Myocyte (in vitro differentiated cells): Measurements from ENCODE around the gene BCO2. TPM values are rescaled to one million over a fixed set of nuclear protein-coding genes. Genes with fewer than 3 reads are reported as not detected.
A peak's percentile ranks its signal among the peaks of the same experiment; 100 is the strongest.

ENCODE experiments used
- DNase-seq: peaks from one replicate; pipeline ENCODE4 v3.0.0-alpha.2; 2012; ENCODE audit warnings: low read depth
- total RNA-seq: library from RNA; depleted of rRNA; stranded (reverse); fragments of >200 nt; gene quantifications from 2 replicates; pipeline ENCODE4 v1.2.3, GENCODE V29; 2014

Gene BCO2
- total RNA-seq, 1 donor from 2014 or later, result 0.80 TPM

GRCh38 chr11:112215621-112216020 lies 40.3 kb downstream of the BCO2 start:
- no peak for DNase-seq

- DNase-seq, result no peak
Measured at GRCh38 chr11:112216561-112217105, 41.3 kb downstream of the BCO2 start.

- DNase-seq, result peak; percentile 85
Measured at GRCh38 chr11:112219476-112220232, 44.3 kb downstream of the BCO2 start.

GRCh38 chr11:112221274-112221835 lies 46.0 kb downstream of the BCO2 start:
- no peak for DNase-seq

DNA sequence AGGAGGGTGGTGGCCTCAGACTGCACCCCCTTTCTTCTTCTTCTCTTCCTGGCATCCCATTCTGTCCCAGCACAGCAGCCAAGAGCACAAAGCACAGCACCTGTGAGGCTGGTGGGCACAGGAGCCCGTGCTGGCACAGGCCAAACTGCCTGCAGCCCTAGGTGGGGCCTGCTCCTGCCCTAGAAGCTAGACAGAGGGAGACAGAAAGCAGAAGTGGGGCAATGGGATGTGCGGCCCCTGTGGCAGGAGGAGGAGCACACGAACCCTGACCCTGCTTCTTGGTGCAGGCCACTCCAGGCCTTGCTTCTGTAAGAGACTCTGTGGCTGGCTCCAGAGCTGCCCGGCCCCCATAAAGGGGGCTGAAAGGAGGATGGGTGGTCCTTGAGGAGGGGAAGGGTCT lies 47.0 kb downstream of the BCO2 start:
- no peak for DNase-seq

GRCh38 chr11:112223121-112223520 lies 47.8 kb downstream of the BCO2 start:
- DNase-seq, result no peak

DNA sequence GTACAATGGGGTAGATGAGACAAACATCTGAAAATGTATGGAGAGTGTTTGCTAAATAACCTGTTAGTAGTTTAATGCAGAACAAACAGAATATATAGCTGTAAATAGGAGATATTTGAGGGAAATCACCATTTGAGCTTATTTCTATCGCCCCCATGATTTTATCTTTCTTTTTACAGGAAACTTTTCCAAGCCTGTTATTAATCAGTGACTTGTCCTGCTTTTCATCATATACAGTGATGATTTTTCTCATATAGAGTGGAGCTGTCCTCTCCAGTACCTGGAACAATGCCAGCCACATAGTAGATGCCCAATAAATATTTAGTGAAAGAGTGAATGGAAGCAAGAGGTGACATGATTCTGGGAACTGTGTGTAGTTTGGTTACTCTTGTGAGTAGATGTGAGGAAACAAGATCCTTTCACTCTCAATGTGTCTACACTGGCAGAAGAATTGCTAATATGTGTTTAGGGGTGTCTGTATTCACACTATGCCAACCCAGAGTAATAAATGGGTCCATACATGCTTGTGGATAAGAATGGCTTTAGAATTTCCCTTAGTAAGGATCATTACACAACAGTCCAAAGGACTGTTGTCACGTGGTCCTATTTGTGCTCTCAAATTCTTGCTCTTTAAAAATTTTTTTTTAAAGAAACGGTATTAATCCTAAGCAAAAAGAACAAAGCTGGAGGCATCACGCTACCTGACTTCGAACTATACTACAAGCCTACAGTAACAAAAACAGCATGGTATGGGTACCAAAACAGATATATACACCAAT lies 48.6 kb downstream of the BCO2 start:
- no peak for DNase-seq

DNA sequence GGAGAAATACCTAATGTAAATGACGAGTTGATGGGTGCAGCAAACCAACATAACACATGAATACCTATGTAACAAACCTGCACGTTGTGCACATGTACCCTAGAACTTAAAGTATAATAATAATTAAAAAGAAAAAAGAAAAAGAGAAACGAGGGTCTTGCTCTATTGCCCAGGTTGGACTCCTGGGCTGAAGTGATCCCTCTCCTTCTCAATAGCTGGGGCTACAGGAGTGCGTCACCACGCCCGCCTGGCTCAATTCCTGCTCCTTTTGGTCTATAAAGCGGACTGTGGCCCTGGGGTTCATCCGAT lies 50.4 kb downstream of the BCO2 start:
- no peak for DNase-seq

- peak; percentile 93 for DNase-seq
Measured at GRCh38 chr11:112226062-112226830, 50.9 kb downstream of the BCO2 start, which contains the start of gene PTS. Gene PTS (plus strand): TSS chr11:112226428. CDS start chr11:112226444, 16 bp downstream.

- peak; percentile 9 for DNase-seq
Measured at GRCh38 chr11:112226831-112227401, 51.6 kb downstream of the BCO2 start.

DNA sequence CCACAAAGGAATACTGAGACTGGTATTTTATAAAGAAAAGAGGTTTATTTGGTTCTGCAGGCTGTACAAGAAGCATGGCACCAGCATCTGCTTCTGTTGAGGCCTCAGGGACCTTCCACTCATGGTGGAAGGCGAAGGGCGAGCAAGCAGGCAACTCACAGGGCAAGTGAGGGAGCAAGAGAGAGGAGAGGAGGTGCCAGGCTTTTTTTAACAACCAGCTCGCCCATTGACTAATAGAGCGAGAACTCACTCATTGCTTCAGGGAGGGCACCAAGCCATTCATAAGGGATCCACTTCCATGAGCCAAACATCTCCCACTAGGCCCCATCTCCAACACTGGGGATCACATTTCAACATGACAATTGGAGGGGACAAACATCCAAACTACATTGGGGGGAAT lies 52.2 kb downstream of the BCO2 start:
- DNase-seq, result peak; percentile 19

DNA sequence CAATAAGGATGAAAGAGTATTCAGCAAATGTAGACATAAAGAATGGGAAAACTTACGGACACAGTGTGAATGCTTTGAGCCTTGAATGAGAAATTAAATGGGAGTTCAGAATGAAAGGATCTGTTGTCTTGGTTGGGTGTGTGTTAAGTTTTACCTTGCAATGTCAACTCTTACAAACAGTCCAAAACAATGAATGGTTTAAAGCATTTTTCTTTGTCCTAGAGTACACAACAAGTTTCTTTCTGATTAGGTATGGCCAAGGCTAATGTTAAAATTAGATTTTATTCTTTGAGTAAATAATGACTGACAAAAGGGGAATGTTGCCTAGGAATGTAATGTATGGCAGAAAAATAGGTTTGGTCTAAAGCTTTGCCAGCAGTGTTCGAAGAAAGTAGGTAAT lies 53.4 kb downstream of the BCO2 start:
- DNase-seq, result no peak

DNA sequence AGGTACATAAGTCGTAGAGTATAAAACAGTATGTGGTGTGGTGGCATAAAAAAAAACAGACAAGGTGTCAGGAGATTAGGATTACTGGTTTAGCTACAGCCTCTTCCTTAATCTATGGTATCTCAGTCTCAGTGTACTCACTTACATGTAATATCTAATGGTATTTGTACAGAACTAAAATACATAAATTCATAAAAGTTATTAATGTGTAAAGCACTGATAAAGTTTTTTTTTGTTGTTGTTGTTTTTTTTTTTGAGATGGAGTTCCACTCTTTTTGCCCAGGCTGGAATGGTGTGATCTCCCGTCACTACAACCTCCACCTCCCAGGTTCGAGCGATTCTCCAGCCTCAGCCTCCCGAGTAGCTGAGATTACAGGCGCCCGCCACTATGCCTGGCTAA lies 53.8 kb downstream of the BCO2 start:
- no peak for DNase-seq

DNA sequence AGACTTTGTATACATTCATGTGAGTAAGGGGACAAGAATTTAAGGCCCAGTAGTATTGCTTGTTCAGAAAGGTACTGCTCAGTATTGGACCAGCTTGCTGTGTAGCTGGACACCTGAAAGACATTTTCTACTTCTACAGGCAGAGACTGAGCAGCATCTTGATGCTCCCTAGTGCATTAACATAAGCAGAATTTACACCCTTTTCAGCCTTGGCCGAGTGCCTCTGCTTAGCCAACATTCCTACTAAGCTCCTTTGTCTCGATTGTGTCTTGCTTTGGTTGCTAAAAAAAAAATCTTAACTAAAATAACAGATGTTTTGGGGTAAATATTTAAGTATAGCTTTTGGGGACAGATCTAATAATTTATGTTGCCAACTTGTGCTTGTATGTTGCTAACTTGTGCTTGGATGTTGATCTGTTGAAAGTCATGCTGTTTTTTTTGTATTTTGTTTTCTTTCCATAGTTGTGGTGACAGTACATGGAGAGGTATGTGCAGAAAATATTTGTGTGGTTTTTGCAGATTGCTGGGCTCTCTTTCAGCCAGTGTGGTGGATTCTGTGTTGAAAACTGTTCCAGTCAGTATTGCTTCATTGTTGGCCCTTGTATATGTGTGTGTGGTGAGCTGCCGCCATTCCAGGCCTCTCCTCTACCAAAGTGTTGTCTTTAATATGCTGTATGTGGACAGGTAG lies 54.6 kb downstream of the BCO2 start:
- DNase-seq, result peak; percentile 55

GRCh38 chr11:112231952-112232351 lies 56.6 kb downstream of the BCO2 start:
- no peak for DNase-seq

GRCh38 chr11:112235750-112236390 lies 60.6 kb downstream of the BCO2 start:
- no peak for DNase-seq

- DNase-seq, result no peak
Measured at GRCh38 chr11:112237451-112237850, 62.1 kb downstream of the BCO2 start.

GRCh38 chr11:112238041-112238440 lies 62.7 kb downstream of the BCO2 start:
- DNase-seq, result no peak

DNA sequence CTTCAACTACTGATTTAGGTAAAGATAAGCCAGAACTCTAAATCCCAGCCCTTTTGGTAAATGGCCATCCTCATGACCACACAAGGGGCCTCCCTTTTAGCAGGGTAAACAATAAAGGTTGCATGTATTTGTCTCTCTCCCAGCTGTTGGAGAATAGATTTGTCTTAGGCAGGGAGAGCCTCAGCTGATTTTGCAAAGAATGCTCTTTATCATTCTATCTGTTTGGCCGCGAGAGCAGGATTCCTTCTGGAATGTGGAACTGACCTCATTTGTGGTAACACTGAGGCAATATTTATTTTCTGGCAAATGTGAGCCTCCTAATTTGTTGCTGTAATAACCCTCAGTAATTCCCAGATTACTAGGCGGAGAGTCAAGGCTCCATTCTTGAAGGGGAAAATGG lies 66.2 kb downstream of the BCO2 start:
- peak; percentile 82 for DNase-seq

GRCh38 chr11:112247201-112247600 lies 71.9 kb downstream of the BCO2 start:
- no peak for DNase-seq
